NCI-H2227 treated with DMSO at 0.1 percent for 48 hours (cell line): ENCODE results near the gene SYT11.
"Not testable (repeated sequence)": the region's sequence is repeated elsewhere in the genome, so short reads cannot be mapped to it uniquely, and the experiment has no call there.

Experiments
- DNase-seq: peaks from one replicate; lab custom pipeline; 2025; lab: John Stamatoyannopoulos, UW

The SYT11 gene

GRCh38 chr1:155860970-155861510 is 1.7 kb downstream of the SYT11 start:
- DNase-seq: no peak

- DNase-seq: no peak
Observed at GRCh38 chr1:155861896-155862295, 2.5 kb downstream of the SYT11 start.

- no peak for DNase-seq
Observed at GRCh38 chr1:155864393-155864792, 5.0 kb downstream of the SYT11 start.

GRCh38 chr1:155867766-155868165 is 8.4 kb downstream of the SYT11 start:
- no peak for DNase-seq

GRCh38 chr1:155871390-155871789 is 12.0 kb downstream of the SYT11 start:
- peak; percentile 49 for DNase-seq

- DNase-seq: no peak
Observed at GRCh38 chr1:155872527-155872926, 13.2 kb downstream of the SYT11 start.

GRCh38 chr1:155873860-155874259 is 14.5 kb downstream of the SYT11 start:
- DNase-seq: peak; percentile 57

- no peak for DNase-seq
Observed at GRCh38 chr1:155877945-155878344, 18.6 kb downstream of the SYT11 start.

- DNase-seq: no peak
Observed at GRCh38 chr1:155880251-155880650, 20.9 kb downstream of the SYT11 start.

GRCh38 chr1:155880950-155881349 is 21.6 kb downstream of the SYT11 start:
- no peak for DNase-seq

GRCh38 chr1:155882235-155882634 is 22.9 kb downstream of the SYT11 start:
- DNase-seq: no peak

- DNase-seq: no peak
Observed at GRCh38 chr1:155882766-155883165, 23.4 kb downstream of the SYT11 start.

GRCh38 chr1:155884031-155884960 is 24.9 kb downstream of the SYT11 start:
- no peak for DNase-seq

GRCh38 chr1:155884982-155885381 is 25.6 kb downstream of the SYT11 start:
- DNase-seq: no peak

GRCh38 chr1:155888481-155888880 is 29.1 kb downstream of the SYT11 start:
- no peak for DNase-seq

GRCh38 chr1:155889566-155889965 is 30.2 kb downstream of the SYT11 start:
- DNase-seq: no peak

- DNase-seq: no peak
Observed at GRCh38 chr1:155890251-155890650, 30.9 kb downstream of the SYT11 start.

GRCh38 chr1:155892796-155893195 is 33.4 kb downstream of the SYT11 start:
- no peak for DNase-seq

GRCh38 chr1:155893389-155894142 is 34.2 kb downstream of the SYT11 start:
- no peak for DNase-seq

GRCh38 chr1:155895617-155896016 is 36.2 kb downstream of the SYT11 start:
- not testable (repeated sequence) for DNase-seq

- not testable (repeated sequence) for DNase-seq
Observed at GRCh38 chr1:155896476-155896875, 37.1 kb downstream of the SYT11 start.

- DNase-seq: no peak
Observed at GRCh38 chr1:155897746-155898145, 38.4 kb downstream of the SYT11 start.

- DNase-seq: no peak
Observed at GRCh38 chr1:155898888-155899287, 39.5 kb downstream of the SYT11 start.
